ENCODE data around the gene SPATA32. TPM values are rescaled to one million over a fixed set of nuclear protein-coding genes. Genes with fewer than 3 reads are reported as not detected.
"Not testable (repeated sequence)": the region's sequence is repeated elsewhere in the genome, so short reads cannot be mapped to it uniquely, and the experiment has no call there.

The SPATA32 gene
- total RNA-seq, 1 donor from 2014 or later = not detected

DNA sequence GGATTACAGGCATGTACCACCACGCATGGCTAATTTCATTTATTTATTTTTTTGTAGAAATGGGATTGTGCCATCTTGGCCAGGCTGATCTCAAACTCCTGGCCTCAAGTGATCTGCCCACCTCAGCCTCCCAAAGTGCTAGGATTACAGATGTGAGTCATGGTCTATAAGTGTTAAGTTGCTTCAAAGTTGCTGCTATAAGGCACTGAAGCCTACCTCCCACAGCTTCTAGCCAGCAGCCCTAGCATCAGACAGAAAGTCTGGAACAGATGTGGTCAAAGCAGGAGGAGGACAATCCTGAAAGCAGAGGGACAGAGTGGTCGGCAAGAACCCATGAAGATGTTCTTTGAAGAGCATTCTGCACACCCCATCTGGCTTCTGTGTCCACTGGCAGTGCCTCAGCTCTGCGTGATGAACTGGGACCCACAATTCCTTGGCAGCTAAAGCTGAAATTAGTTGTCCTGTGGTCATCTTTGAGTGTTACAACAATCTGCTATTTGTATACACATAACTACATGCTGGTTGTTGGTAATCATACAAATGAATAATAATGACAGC lies 43.7 kb upstream of the SPATA32 start:
- H3K4me3 Mint-ChIP-seq = no peak overlapping the region
- no peaks in the 10 kb centered on the region for H3K36me3 ChIP-seq
- H3K4me1 ChIP-seq = no peaks in the 10 kb centered on the region
- H3K4me1 Mint-ChIP-seq = peaks cover 8% of the 10 kb centered on the region
- H3K4me3 ChIP-seq = no peak overlapping the region
- no peak overlapping the region for H3K9ac ChIP-seq
- no peaks in the 10 kb centered on the region for H3K9me3 Mint-ChIP-seq
- H3K27ac Mint-ChIP-seq = no peak overlapping the region
- H3K79me2 ChIP-seq (ENCODE audit: low read depth) = peaks cover 30% of the 10 kb centered on the region
- no peaks in the 10 kb centered on the region for H3K27me3 ChIP-seq
- peaks cover 20% of the 10 kb centered on the region for H4K20me1 ChIP-seq (ENCODE audit: low read depth)
- no peak overlapping the region for H3K27ac ChIP-seq
- no peaks in the 10 kb centered on the region for H3F3A ChIP-seq (ENCODE audit: low read depth)
- H3K36me3 Mint-ChIP-seq = peaks cover 25% of the 10 kb centered on the region
- no peak for TF ChIP-seq EZH2phosphoT487 (IDR thresholded peaks at IDR 0.05)
- no peak for TF ChIP-seq EZH2 (IDR thresholded peaks at IDR 0.05)
- no peaks in the 10 kb centered on the region for H3K9me3 ChIP-seq (ENCODE audit: low read depth)
- no peak for DNase-seq (ENCODE audit: low spot score)
- H3K27me3 Mint-ChIP-seq (ENCODE audit: insufficient read depth, low read depth) = no peaks in the 10 kb centered on the region
- H3K4me2 ChIP-seq = no peak overlapping the region
- H2AFZ ChIP-seq (replicated peaks) = no peak overlapping the region

GRCh38 chr17:45302649-45303173 lies 40.8 kb upstream of the SPATA32 start:
- Mint-ChIP-seq H3K27me3 (ENCODE audit: insufficient read depth, low read depth) (no peaks in the 10 kb centered on the region), H3K9me3 (no peaks in the 10 kb centered on the region), H3K27ac (no peak overlapping the region), H3K36me3 (peaks cover 14% of the 10 kb centered on the region), H3K4me1 (peaks cover 21% of the 10 kb centered on the region), H3K4me3 (no peak overlapping the region)
- Histone ChIP-seq H3K27ac (no peak overlapping the region), H3K79me2 (ENCODE audit: low read depth) (peaks cover 26% of the 10 kb centered on the region), H3K4me1 (no peaks in the 10 kb centered on the region), H3K27me3 (no peaks in the 10 kb centered on the region), H3K4me3 (no peak overlapping the region), H3F3A (ENCODE audit: low read depth) (no peaks in the 10 kb centered on the region), H3K9me3 (ENCODE audit: low read depth) (no peaks in the 10 kb centered on the region), H2AFZ (replicated peaks) (no peak overlapping the region), H4K20me1 (ENCODE audit: low read depth) (peaks cover 22% of the 10 kb centered on the region), H3K9ac (no peak overlapping the region), H3K36me3 (no peaks in the 10 kb centered on the region), H3K4me2 (no peak overlapping the region)
- no peak for TF ChIP-seq EZH2phosphoT487 (IDR thresholded peaks at IDR 0.05)
- TF ChIP-seq EZH2 (IDR thresholded peaks at IDR 0.05) = no peak
- TF ChIP-seq CTCF (IDR thresholded peaks at IDR 0.05) = no peak
- DNase-seq (ENCODE audit: low spot score) = no peak

DNA sequence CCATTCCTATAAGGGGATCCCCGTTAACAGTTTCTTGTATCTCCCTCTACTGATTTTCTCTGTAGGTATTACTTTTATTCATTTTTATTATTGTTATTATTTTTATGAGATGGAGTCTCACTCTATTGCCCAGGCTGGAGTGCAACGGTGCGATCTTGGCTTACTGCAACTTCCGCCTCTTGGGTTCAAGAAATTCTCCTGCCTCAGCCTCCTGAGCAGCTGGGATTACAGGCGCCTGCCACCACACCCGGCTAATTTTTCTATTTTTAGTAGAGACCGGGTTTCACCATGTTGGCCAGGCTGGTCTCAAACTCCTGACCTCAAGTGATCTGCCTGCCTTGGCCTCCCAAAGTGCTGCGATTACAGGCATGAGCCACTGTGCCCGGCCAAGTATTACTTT lies 40.3 kb upstream of the SPATA32 start:
- not testable (repeated sequence) for H3K27ac ChIP-seq; H3K36me3 ChIP-seq; H3F3A ChIP-seq (ENCODE audit: low read depth); H2AFZ ChIP-seq (replicated peaks); H3K9ac ChIP-seq; H3K9me3 Mint-ChIP-seq; H3K4me3 ChIP-seq; H3K27ac Mint-ChIP-seq; H3K27me3 Mint-ChIP-seq (ENCODE audit: insufficient read depth, low read depth); H3K9me3 ChIP-seq (ENCODE audit: low read depth); H3K4me1 ChIP-seq; H3K27me3 ChIP-seq; H3K4me2 ChIP-seq; H3K4me3 Mint-ChIP-seq; DNase-seq (ENCODE audit: low spot score)
- peaks cover 22% of the 10 kb centered on the region for H4K20me1 ChIP-seq (ENCODE audit: low read depth)
- Mint-ChIP-seq H3K4me1 (peaks cover 21% of the 10 kb centered on the region), H3K36me3 (peaks cover 11% of the 10 kb centered on the region)
- H3K79me2 ChIP-seq (ENCODE audit: low read depth) = peaks cover 24% of the 10 kb centered on the region

GRCh38 chr17:45301674-45302073 lies 39.8 kb upstream of the SPATA32 start:
- Histone ChIP-seq H3K4me3 (no peak overlapping the region), H3K27ac (no peak overlapping the region), H3K4me1 (no peaks in the 10 kb centered on the region), H3K9me3 (ENCODE audit: low read depth) (no peaks in the 10 kb centered on the region), H3K79me2 (ENCODE audit: low read depth) (peaks cover 25% of the 10 kb centered on the region), H3K36me3 (no peaks in the 10 kb centered on the region), H3F3A (ENCODE audit: low read depth) (no peaks in the 10 kb centered on the region), H2AFZ (replicated peaks) (no peak overlapping the region), H4K20me1 (ENCODE audit: low read depth) (peaks cover 22% of the 10 kb centered on the region), H3K9ac (no peak overlapping the region), H3K4me2 (no peak overlapping the region), H3K27me3 (no peaks in the 10 kb centered on the region)
- no peak for TF ChIP-seq EZH2phosphoT487 (IDR thresholded peaks at IDR 0.05)
- TF ChIP-seq EZH2 (IDR thresholded peaks at IDR 0.05) = no peak
- no peak for TF ChIP-seq CTCF (IDR thresholded peaks at IDR 0.05)
- Mint-ChIP-seq H3K36me3 (peaks cover 10% of the 10 kb centered on the region), H3K9me3 (no peaks in the 10 kb centered on the region), H3K4me3 (no peak overlapping the region), H3K27me3 (ENCODE audit: insufficient read depth, low read depth) (no peaks in the 10 kb centered on the region), H3K4me1 (peaks cover 22% of the 10 kb centered on the region), H3K27ac (no peak overlapping the region)
- DNase-seq (ENCODE audit: low spot score) = no peak
